ENCODE data around the gene RAB8A. TPM values are rescaled to one million over a fixed set of nuclear protein-coding genes. Genes with fewer than 3 reads are reported as not detected.
A peak's percentile ranks its signal among the peaks of the same experiment; 100 is the strongest.
"Not testable (repeated sequence)": the region's sequence is repeated elsewhere in the genome, so short reads cannot be mapped to it uniquely, and the experiment has no call there.

Gene RAB8A
- total RNA-seq, 4 donors from 2014 or later: 22.3 to 102 (median 67.9) TPM

GRCh38 chr19:16084067-16084685 lies 27.5 kb upstream of the RAB8A start:
- Histone ChIP-seq H3K27me3 (no peaks in the 10 kb centered on the region), H3K4me3 (no peak overlapping the region), H3K27ac (peak overlapping the region; percentile 2 to 100 (median 100)), H3K4me1 (peaks cover 41 to 80% (median 61%) of the 10 kb centered on the region in 4 donors), H3K9me3 (no peaks in the 10 kb centered on the region), H3K36me3 (peaks cover 0 to 60% (median 31%) of the 10 kb centered on the region in 4 donors)
- DNase-seq: no peak
- in situ Hi-C loops (cut with MboI; ENCODE audit: low pct_ligation_motif_present in 1 of 4, low pct_unique_long_range_greater_than_20kb in 1 of 4, low sequenced_read_pairs in 3 of 4): no loop called here
- intact Hi-C loops (cut with DNase I; ENCODE audit: low total_unique reads): no loop called here
- peak in 1 of 3 donors; percentile 5 for TF ChIP-seq POLR2AphosphoS5 (IDR thresholded peaks at IDR 0.05)
- TF ChIP-seq POLR2A (IDR thresholded peaks at IDR 0.05): no peak
- 82 to 92% methylated on average over 2 to 11 of the region's 11 CpGs for WGBS, 2 donors (ENCODE audit: low coverage in 1 of 2)

- Histone ChIP-seq H3K4me1 (peaks cover 35 to 79% (median 58%) of the 10 kb centered on the region in 4 donors), H3K36me3 (peaks cover 0 to 69% (median 36%) of the 10 kb centered on the region in 4 donors), H3K4me3 (no peak overlapping the region), H3K27ac (peak overlapping the region; percentile 2 to 100 (median 100)), H3K27me3 (no peaks in the 10 kb centered on the region), H3K9me3 (no peaks in the 10 kb centered on the region)
- WGBS, 2 donors (ENCODE audit: low coverage in 1 of 2): 69 to 74% methylated on average over 3 to 6 of the region's 6 CpGs
- intact Hi-C loops (cut with DNase I; ENCODE audit: low total_unique reads) (no loop called here), in situ Hi-C loops (cut with MboI; ENCODE audit: low pct_ligation_motif_present in 1 of 4, low pct_unique_long_range_greater_than_20kb in 1 of 4, low sequenced_read_pairs in 3 of 4) (no loop called here)
- no peak for DNase-seq
- TF ChIP-seq POLR2AphosphoS5 (IDR thresholded peaks at IDR 0.05) (no peak), EP300 (IDR thresholded peaks at IDR 0.05; ENCODE audit: low read depth) (no peak), POLR2A (IDR thresholded peaks at IDR 0.05) (no peak), CTCF (IDR thresholded peaks at IDR 0.05) (no peak)
Measured at GRCh38 chr19:16085115-16085514, 26.6 kb upstream of the RAB8A start.

GRCh38 chr19:16087404-16087803 lies 24.3 kb upstream of the RAB8A start:
- H3K4me3 ChIP-seq; DNase-seq; intact Hi-C loops (cut with DNase I; ENCODE audit: low total_unique reads); in situ Hi-C loops (cut with MboI; ENCODE audit: low pct_ligation_motif_present in 1 of 4, low pct_unique_long_range_greater_than_20kb in 1 of 4, low sequenced_read_pairs in 3 of 4); H3K27me3 ChIP-seq; H3K9me3 ChIP-seq: not testable (repeated sequence)
- peaks cover 0 to 85% (median 45%) of the 10 kb centered on the region in 4 donors for H3K36me3 ChIP-seq
- 71 to 77% methylated on average over 9 to 11 of the region's 11 CpGs for WGBS, 2 donors (ENCODE audit: low coverage in 1 of 2)
- peaks cover 24 to 57% (median 39%) of the 10 kb centered on the region in 4 donors for H3K4me1 ChIP-seq
- peak overlapping the region; percentile 70 to 100 (median 86) for H3K27ac ChIP-seq

- Histone ChIP-seq H3K36me3 (peaks cover 0 to 87% (median 45%) of the 10 kb centered on the region in 4 donors), H3K27me3 (no peaks in the 10 kb centered on the region), H3K27ac (peak overlapping the region; percentile 70 to 100 (median 86)), H3K4me1 (peaks cover 24 to 58% (median 38%) of the 10 kb centered on the region in 4 donors), H3K9me3 (no peaks in the 10 kb centered on the region), H3K4me3 (no peak overlapping the region)
- no peak for TF ChIP-seq EP300 (IDR thresholded peaks at IDR 0.05; ENCODE audit: low read depth)
- no peak for TF ChIP-seq CTCF (IDR thresholded peaks at IDR 0.05)
- TF ChIP-seq POLR2A (IDR thresholded peaks at IDR 0.05): no peak
- no peak for TF ChIP-seq POLR2AphosphoS5 (IDR thresholded peaks at IDR 0.05)
- intact Hi-C loops (cut with DNase I; ENCODE audit: low total_unique reads): no loop called here
- 54% methylated on average over 12 of the region's 12 CpGs; no CpG with 5 or more reads in 1 of the 2 donors for WGBS, 2 donors (ENCODE audit: low coverage in 1 of 2)
- in situ Hi-C loops (cut with MboI; ENCODE audit: low pct_ligation_motif_present in 1 of 4, low pct_unique_long_range_greater_than_20kb in 1 of 4, low sequenced_read_pairs in 3 of 4): no loop called here
- DNase-seq: no peak
Measured at GRCh38 chr19:16087940-16088339, 23.7 kb upstream of the RAB8A start.

GRCh38 chr19:16088351-16089009 lies 23.2 kb upstream of the RAB8A start:
- H3K9me3 ChIP-seq: no peaks in the 10 kb centered on the region
- peaks cover 28 to 64% (median 41%) of the 10 kb centered on the region in 4 donors for H3K4me1 ChIP-seq
- intact Hi-C loops (cut with DNase I; ENCODE audit: low total_unique reads): no loop called here
- TF ChIP-seq POLR2A (IDR thresholded peaks at IDR 0.05) (no peak), CTCF (IDR thresholded peaks at IDR 0.05) (peak in 2 of 5 experiments; percentile 9 to 37), EP300 (IDR thresholded peaks at IDR 0.05; ENCODE audit: low read depth) (no peak), POLR2AphosphoS5 (IDR thresholded peaks at IDR 0.05) (peak in 2 of 3 donors; percentile 8 to 25)
- in situ Hi-C loops (cut with MboI; ENCODE audit: low pct_ligation_motif_present in 1 of 4, low pct_unique_long_range_greater_than_20kb in 1 of 4, low sequenced_read_pairs in 3 of 4): no loop called here
- peak overlapping the region; percentile 70 to 100 (median 86) for H3K27ac ChIP-seq
- H3K36me3 ChIP-seq: peaks cover 0 to 88% (median 46%) of the 10 kb centered on the region in 4 donors
- H3K27me3 ChIP-seq: no peaks in the 10 kb centered on the region
- no peak for DNase-seq
- WGBS, 2 donors (ENCODE audit: low coverage in 1 of 2): 51 to 66% methylated on average over 4 to 17 of the region's 17 CpGs
- H3K4me3 ChIP-seq: no peak overlapping the region
